IPS-11a (cell line): ENCODE results near the gene ZFYVE9.
"Not testable (repeated sequence)": the region's sequence is repeated elsewhere in the genome, so short reads cannot be mapped to it uniquely, and the experiment has no call there.

Experiments
- H3K4me3 ChIP-seq: one replicate; pipeline ENCODE4 v1.5.1; 2013; ENCODE audit warnings: low read depth, low read length, control low read depth

ZFYVE9 gene

DNA sequence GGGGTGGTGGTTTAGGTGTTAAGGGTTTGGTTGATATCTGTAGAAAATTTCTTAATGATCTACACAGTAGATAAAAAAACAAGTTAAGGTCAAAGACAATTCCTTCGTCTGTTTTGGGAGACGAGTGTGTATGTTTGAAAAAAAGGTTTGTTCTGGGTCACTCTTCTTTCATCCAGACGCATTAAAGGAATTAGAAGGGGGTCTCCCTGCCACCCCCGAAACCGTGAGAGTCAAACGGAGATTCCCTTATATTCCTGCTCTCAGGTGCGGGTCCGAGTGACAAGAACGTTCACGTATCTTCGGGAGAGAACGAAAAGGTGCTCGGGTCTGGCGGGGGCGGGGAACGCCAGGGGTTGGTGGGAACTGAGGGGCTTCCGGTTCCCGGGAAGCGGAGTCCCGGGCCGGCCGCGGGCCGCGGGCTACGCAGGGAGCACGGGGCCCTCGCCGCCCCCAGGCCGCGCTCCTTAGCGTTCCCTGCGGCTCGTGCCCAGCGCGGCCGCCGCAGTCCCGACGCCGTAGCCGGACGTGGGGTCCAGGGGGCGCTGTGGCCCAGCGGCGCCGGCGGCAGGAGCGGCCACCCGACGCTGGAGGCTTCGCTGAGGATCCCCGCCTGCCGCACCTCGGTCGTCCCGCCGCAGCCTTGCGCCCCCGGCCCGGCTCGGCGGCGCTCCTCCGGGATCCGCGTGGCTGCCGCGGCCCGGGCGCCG, at the start of gene ZFYVE9:
Gene ZFYVE9 (plus strand): TSS at position 577 of the 707 bp plus-strand sequence. CDS start 91,118 bp downstream, outside the sequence.
- H3K4me3 ChIP-seq = peak within 1 kb of the TSS; percentile 86

GRCh38 chr1:52094300-52094699, 47.6 kb upstream of the ZFYVE9 start:
- H3K4me3 ChIP-seq = not testable (repeated sequence)

DNA sequence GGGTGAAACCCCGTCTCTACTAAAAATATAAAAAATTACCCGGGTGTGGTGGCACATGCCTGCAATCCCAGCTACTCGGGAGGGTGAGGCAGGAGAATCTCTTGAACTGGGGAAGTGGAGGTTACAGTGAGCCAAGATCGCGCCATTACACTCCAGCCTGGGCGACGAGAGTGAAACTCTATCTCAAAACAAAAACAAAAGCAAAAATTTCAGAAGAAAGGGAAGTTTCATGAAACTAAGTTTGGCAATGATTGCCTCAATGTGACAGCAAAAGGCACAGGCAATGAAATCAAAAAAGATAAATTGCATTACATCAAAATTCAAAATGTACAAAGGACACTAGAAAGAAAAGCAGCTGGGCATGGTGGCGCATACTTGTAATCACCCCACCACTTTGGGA, 45.7 kb upstream of the ZFYVE9 start:
- H3K4me3 ChIP-seq = no peak overlapping the region

DNA sequence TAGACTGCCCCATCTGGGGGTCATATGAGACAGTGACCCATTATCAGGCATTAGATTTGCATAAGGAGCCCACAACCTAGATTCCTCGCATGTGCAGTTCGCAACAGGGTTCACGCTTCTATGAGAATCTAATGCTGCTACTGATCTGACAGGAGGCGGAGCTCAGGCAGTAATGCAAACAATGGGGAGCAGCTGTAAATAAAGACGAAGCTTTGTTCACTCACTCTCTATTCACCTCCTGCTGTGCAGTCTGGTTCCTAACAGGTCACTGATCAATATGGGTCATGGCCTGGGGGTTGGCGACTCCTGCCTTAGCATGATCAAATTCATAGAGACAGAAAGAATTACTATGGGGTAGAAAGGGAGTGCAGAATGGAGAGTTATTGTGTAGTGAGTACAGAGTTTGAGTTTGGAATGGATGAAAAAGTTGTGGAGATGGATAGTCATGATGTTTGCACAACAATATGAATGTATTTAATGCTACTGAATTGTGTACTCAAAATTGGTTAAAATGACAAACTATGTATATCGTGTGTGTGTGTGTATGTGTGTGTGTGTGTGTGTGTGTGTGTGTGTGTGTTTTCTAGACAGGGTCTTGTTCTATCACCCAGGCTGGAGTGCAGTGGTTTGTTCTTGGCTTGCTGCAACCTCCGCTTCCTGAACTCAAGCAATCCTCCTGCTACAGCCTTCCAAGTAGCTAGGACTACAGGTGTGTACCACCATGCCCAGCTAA, 43.6 kb upstream of the ZFYVE9 start:
- no peak overlapping the region for H3K4me3 ChIP-seq

GRCh38 chr1:52102336-52103013, 39.4 kb upstream of the ZFYVE9 start:
- H3K4me3 ChIP-seq = no peak overlapping the region

DNA sequence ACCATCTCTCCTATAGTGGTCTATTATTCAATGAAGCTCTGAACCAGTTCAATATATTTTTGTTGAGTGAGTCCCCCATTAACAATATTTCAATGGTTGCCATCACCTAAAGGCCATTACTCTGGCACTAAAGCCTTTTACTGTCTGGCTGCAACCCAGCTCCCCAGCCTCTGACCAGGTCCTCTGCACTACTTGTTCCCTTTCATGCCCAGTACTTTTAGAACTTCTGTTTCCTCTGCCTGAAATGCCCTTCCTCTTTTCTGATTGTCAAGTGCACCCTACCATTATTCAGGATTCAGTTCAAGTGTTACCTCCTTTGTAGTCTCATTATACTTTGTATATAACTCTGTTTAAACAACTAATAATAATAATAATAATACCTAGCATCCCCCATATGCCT, 30.4 kb upstream of the ZFYVE9 start:
- H3K4me3 ChIP-seq = no peak overlapping the region

DNA sequence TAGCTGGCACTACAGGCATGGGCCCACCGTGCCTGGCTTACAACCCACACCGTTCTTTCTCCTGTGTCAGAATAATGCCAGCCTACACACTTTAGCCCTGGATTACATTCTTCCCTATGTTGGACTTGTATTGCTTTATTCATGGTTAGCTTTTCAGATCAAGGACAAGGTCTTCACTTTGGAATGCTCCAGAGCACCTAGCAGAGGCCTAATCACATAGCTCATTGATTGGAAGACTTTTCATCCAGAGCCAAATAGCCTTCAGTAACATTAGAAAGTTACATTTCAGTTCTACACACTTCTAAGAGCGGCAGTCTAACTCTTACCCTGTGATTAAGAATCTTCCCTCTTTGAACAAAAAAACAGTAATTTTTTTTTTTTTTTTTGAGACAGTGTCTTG, 29.4 kb upstream of the ZFYVE9 start:
- no peak overlapping the region for H3K4me3 ChIP-seq

DNA sequence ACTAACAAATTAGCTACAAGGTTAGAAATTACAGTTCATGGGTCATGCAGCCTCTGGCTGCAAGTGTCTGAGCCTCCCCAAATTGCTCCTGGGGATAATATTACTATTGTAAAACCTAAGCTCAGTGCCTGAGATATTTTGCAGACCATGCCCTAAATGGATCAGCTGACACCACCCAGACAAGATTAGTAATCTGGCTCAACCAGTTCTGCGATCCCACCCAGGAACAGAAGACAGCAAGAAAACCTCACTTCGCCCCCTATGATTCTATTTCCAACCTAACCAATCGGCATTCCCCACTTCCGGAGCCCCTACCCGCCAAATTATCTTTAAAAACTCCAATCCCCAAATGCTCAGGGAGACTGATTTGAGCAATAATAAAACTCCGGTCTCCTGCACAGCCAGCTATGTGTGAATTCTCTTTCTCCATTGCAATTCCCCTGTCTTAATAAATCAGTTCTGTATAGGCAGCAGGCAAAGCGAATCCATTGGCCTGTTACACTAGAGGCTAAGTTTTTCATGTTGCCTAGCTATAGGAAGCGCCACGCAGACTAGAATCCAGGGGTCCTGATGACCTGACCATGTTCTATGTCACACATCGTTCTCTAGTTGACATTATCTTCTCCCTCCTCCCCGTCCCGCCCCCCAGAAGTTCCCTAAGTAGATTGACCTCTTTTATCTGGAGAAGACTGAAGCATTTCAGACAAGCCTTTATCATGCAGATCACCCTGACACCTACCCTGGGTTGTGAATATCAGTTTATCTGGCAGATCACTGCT, 22.4 kb upstream of the ZFYVE9 start:
- no peak overlapping the region for H3K4me3 ChIP-seq

DNA sequence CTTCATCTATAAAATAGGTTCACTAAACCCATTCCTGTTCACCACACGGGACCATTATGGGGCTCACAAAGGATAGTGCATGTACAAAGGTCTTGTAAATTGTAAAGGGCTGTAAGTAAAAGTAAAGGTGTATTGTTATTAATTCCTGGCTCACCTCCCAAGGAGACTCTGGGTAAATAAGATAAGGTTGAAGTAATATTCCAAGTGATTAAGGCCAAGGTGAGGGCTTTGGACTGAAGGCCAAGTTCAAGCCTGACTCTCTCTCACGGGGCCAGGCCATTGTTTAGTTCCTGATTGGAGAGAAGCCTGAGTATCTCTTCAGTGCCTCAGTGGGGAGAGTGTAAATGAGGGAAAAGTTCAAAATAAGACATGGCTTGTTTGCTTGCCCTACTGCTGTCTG, 19.5 kb upstream of the ZFYVE9 start:
- H3K4me3 ChIP-seq = no peak overlapping the region

DNA sequence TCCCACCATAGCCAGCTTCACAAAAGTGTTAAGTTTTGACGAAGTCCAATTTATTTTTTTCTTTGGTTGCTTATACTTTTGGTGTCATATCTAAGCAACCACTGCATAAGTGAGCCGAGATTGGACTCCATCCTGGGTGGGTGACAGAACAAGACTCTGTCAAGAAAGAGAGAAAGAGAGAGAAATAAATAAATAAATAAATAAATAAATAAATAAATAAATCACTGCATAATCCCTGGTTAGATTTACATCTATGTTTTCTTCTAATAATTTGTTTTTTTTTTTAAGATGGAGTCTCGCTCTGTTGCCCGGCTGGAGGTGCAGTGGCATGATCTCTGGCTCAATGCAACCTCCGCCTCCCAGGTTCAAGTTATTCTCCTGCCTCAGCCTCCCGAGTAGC, 18.3 kb upstream of the ZFYVE9 start:
- H3K4me3 ChIP-seq = no peak overlapping the region

DNA sequence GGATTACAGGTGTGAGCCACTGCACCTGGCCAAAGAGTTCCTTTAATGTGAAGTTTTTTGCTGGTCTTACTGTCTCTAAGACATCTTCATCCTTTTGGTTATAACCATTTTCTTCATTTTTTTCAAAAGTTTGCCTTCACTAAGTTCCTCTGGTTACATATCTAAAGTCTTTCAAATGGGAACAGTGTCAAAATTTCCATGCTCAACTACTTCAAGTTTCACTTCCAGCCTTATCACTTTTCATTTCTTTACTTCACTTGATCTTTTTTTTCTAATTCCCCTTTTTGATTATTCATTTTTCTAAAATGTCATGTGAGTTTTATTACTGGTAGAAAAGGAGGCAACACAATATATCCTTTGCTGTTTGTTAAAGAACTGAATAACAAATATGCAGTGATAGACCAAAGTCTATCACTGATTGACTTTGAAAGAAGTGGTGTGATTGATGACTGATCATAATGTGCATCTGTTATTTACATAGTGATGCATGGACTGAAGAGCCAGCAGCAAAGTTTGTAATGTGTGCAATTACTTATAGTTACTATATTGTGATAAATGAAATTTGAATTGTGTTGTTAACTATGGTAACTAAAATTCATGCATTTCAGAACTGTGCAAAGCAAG, 16.0 kb upstream of the ZFYVE9 start:
- H3K4me3 ChIP-seq = no peak overlapping the region

DNA sequence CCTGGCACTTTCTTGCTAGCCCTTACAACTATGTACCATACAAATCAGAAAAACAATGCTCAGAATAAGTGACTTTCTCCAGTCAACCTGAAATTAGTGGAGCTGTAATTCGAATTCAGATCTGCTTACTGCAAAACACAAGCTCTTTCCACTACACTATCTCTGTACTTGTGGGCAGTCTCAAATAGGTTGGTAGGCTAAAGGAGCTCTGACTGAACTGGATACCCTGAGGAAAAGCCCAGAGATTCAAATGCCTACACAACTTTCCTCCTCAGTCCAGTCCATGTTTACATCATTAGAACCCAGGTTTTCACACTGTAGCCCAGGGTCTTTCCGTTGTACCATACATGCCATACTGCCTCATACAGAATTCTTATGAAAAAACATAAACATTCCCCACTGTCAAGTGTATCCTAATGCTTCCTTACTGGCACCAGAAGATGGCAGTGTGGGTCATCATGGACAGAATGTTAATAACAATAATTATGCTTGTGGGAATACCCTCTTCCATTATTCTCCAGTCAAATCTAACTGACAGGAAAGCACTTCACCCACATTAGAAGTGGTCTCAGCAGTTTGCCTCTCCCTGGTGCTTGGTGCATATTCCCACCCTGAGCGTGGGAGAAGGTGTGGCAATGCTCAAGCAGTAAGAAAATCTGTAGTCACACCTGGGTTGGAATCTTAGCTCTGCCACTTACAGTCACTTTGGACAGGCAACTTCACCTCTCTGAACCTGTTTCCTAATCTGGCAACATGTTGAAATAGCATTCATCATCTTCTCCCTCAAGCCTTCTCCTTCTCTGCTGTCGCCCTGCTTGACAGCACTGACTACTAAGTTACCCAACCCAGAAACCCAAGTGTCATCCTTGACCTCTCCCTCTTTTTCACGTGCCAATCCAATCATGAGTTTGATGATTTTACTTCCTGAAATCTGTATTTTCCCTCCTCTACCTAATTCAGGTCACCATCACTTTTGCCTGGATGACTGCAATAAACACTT, 14.4 kb upstream of the ZFYVE9 start:
- H3K4me3 ChIP-seq = no peak overlapping the region

GRCh38 chr1:52139817-52140540, 1.9 kb upstream of the ZFYVE9 start:
- H3K4me3 ChIP-seq = no peak overlapping the region

GRCh38 chr1:52140633-52141512, 1.0 kb upstream of the ZFYVE9 start:
- H3K4me3 ChIP-seq = peak overlapping the region; percentile 86

- H3K4me3 ChIP-seq = peak overlapping the region; percentile 86
These were observed 613 bp downstream of the ZFYVE9 start for GRCh38 chr1:52142220-52143183.

GRCh38 chr1:52145137-52145536, 3.2 kb downstream of the ZFYVE9 start:
- H3K4me3 ChIP-seq = no peak overlapping the region

GRCh38 chr1:52150445-52150844, 8.6 kb downstream of the ZFYVE9 start:
- H3K4me3 ChIP-seq = not testable (repeated sequence)
